NCI-H510A treated with DMSO at 0.1 percent for 48 hours (cell line): Measurements from ENCODE around the gene NOL4L.

Experiments used
- DNase-seq: peaks from one replicate; lab custom pipeline; 2025; lab: John Stamatoyannopoulos, UW

The NOL4L gene

DNA sequence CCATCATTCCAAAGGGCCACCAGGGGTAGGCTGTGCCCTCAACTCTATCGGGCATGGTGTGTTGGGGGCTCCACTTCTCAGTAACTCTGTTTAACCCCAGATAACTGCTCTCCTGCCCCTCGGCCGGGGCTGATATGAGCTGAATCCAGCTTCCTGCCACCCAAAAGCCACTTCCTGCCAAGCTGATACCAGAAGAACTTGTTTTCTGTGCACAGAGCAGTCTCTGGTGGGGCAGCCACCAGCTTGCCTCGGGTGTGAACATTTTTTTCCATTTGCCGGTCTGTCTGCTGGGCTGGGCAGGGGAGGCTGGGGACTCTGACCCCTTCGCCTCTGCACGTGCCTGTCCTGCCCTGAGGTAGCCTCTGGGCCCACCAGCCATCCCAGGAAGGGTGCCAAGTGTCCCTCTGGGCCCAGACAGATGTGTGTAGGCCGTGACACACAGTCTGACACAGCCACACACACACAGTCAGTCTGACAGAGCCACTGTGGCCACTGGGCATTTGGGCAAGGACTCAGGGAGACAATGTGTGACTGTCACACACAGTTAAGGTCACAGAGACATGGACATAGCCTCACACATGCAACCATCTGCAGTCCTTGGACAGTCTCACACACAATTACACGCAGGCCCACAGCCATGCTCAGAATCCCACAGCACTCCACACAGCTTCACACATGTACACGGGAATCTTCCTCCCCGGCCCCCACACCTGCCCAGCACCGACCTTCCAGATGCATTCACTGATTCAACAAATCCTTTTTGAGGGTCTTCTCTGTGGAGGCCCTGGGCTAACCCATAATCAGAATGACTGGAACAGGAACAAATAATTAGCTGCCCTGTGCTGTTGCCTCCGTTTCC, 45.1 kb downstream of the NOL4L start:
- no peak for DNase-seq

DNA sequence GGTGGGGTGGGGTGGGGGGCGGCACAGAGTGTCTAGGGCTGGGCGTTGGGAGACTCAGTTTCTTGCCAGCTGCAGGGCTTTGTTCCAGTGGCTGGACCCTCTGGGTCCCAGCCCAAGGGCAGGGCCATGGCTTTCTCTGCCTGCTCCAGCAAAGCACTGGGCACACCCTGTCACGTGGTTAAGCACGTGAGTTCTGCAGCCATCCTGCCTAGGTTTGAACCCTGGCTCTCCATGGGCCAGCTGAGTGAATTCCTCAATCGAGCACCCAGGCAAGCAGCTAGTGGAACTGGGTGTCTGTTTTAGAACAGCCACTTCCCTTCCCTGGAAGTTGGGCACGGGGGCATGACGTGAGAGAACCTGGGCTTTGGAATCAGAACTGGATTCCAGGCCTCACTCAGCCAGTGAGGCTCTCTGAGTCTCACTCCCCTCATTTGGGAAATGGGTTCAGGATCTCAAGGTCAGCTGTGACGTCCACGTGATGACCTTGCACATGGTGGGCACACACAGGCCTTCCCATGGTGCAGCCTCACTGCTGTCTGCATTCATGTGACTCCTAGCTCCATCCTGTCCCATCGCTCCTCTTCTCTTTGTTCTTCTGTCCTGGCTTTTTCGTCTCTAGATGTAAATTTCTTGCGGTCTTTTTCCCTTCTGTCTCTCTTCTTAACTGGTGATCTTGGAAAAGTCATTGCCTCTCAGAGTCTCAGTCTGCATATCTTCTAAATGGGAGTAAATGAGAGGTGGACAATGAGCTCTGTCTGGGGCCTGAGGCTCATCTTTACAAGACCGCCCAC, 45.9 kb downstream of the NOL4L start:
- no peak for DNase-seq

DNA sequence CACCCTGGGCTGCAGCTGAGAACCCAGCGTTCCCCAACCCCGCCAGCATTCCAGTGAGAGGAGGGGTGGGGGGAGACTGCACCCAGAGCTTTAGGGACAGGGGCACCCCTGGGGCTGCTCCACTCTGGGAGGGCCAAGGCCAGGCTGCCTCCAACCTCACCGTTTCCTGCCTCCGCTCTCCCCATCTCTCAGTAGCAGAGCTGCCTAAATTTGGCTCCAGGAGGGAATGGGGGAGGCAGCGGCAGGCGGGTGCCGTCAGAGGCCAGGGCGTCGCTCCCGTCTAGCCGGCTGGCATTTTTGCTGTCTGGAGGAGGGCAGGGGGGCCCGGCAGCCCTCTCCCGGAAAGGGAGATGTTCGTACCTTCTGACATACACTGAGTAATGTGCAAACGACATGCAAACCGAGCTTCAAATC, 46.6 kb downstream of the NOL4L start:
- DNase-seq, result no peak

DNA sequence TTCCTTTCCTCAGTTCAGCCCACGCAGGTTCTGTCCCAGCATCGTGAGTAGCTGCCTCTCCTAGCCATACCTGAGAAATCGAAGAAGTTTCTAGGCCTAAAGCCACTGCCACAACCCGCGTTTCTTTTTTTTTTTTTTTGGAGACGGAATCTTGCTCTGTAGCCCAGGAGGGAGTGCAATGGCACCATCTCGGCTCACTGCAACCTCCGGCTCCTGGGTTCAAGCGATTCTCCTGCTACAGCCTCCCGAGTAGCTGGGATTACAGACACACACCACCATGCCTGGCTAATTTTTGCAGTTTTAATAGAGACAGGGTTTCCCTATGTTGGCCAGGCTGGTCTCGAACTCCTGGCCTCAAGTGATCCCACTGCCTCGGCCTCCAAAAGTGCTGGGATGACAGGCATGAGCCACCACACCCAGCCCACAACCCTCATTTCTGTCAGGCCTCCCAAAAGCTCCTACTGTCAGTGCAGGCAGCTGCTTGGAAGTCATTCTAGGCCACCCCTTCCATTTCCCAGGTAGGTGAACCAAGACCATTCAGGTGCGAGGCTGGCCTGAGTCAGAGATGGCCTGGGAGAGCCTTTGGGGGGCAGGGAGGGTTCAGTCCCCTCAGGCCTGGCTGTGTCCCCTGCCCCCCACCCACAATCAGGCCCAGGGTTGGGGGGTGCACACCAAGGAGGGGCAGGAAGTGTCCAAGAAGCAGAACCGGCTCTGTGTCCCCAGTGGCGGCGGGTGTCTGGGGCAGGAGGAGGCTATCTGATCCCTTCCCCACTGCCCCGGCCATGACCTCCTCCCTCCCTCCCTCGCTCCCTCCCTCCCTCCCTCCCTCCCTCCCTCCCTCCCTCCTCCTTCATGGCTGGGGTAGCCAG, 47.2 kb downstream of the NOL4L start:
- peak; percentile 22 for DNase-seq

DNA sequence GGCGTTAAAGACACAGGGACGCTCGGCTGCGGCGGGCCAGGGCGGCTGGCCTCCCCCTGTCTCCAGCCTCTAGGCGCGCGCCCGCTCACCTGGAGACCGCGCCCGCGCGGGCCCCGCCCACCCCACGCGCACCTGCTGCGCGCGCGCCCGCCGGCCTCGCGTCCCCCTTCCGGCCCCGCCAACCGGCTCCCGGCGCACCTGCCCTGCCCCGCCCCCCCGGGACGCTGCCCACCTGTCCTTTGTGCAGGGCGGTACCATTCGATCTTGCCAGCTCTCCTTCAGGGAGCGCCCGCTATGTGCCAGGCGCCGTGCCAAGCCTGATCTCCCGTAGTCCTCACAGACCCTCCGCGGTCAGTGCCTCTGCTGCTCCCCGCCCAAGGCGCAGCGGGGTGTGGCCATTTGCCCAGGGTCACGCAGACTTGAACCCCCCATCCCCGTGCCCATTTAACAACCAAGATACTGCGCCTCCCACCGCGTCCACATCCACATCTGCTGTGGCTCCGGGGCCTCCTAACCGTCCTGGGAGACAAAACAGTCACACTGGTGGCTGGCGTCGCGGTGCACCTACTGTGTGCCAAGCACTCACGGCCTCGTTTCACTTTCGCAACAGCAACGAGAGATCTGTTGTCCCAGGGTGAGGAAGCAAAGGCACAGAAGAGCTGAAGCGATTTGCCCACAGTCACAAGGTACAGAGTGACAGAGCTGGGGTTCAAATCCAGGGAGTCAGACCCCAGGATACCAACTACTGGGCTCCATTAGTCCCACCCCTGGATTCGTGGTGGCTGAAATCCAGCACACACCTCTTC, 48.1 kb downstream of the NOL4L start:
- peak; percentile 91 for DNase-seq

DNA sequence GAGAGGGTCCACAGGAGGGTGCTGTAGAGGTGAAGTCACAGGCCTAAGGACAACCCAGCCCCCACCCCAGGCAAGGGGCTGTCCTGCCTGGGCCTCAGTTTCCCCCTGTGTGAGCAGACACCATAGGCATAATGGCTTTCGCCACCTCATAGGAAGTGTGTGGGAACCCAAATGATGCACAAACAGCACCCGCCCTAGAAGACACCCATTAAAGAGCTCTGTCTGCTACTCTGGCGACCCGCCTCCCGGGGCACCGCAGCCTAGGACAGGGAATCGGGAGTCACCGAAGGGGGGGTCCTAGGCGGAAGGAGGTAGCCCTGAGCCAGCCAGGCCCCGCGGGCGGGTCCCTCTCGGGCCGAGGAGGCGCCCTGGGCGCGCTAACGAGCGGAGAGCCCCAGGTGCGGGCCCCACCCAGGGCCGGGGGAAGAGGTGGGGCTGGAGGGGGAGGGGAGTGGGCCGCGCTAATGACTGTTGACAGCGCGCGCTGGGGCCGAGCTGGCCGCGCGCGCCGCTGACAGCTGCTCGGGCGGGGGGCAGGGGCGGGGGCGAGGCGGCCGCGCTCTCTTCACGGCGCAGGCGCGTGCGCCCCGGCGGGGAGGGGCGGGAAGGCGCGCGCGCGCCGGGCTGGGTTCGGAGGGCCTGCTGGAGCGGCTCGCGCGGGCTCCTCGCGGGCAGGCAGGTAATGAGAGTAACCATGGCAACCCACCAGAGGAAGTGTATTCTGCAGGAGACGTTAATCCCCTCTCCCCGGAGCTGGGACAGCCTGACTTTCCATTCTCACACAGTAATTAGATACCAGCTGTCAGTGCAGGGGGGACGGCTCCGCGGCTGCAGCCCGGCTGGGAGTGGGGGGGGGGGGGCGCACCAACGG, 48.9 kb downstream of the NOL4L start:
- DNase-seq, result peak; percentile 88

DNA sequence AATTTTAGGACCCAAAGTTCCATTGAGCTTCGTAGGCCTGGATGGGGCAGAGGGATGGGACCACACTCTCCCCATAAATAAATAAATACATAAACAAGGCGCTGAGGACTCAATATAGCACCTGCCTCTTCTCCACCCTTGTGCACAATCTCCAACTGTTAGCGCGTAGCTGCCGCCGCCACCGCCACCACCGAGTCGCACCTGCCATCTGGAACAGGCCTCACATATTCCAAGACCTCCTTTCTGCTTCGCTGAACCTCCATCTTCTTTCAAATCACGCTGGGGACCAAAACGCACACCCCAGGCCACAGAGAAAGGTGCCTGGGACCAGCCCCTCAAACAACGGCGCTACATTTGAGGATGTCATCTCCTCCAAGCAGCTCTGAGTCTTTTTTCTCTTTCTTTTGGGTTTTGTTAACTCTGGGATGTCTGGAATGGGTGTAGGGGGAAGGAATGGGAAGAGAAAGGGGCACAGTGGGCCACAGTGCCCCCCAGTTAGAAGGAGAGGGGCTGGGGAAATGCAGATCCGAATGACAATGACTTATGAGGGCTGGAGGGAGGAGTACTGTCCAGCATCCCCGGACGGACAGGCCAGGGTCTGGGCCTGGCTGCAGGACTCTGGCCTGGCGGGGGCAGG, 49.7 kb downstream of the NOL4L start:
- peak; percentile 71 for DNase-seq

DNA sequence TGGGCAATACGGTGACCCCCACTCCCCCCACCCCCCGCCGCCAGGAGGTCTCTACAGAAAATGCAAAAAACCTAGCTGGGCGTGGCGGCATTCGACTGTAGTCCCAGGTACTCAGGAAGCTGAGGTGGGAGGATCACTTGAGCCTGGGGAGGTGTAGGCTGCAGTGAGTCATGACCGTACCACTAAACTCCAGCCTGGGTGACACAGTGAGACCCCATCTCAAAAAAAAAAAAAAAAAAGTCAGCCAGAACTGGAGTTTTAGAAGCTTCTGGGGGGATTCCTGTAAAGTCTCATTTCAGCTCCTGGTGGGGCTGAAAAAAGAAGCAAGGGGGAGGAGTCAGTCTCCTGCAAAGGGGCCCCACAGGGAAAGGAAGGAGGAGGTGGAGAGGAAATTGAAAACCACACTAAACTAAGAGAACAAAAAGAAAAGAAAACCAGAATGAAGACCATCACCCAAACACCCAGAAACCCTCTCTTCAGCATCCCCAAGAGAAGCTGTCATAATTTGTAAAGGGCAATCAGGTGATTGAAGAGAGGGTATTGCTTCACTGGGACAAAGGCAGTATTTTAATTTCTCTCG, 50.4 kb downstream of the NOL4L start:
- DNase-seq, result peak; percentile 65

DNA sequence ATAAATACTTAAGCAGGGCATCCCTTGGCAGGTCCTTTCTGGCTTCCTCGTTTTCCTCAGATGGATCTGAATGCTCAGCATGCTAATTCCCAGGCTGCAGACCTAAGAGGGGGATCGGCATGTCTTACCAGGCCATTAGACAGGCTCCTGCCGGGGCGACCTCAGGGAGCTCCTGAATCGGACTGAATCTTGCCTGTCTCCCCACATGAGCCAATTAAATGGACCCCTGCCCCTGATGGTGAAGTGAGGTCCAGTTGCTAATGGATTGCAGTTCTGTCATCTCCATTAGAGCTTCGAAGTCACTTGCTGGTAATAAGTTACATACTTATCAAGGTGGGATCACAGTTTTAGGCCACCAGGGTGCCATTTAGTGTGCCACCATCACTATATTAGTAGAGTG, 51.4 kb downstream of the NOL4L start:
- no peak for DNase-seq

DNA sequence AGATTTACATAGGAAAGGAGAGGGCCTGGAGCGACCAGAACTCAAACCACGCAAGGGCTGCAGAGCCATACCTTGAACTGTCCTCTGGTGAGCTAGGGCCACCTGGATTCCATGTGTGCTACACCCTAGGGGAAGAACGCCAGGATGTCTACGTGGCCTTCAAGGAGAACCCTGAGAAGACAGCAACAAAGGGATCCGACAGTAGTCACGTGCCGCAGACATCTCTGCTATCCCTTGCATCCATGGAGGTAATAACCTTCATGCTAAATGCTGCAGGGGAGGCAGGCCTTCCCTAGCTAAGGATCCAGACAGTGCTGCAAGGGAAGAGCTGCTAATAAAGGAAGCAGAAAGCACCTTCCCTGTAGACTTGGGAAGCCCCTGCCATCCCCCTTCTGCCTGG, 52.9 kb downstream of the NOL4L start:
- DNase-seq, result no peak

DNA sequence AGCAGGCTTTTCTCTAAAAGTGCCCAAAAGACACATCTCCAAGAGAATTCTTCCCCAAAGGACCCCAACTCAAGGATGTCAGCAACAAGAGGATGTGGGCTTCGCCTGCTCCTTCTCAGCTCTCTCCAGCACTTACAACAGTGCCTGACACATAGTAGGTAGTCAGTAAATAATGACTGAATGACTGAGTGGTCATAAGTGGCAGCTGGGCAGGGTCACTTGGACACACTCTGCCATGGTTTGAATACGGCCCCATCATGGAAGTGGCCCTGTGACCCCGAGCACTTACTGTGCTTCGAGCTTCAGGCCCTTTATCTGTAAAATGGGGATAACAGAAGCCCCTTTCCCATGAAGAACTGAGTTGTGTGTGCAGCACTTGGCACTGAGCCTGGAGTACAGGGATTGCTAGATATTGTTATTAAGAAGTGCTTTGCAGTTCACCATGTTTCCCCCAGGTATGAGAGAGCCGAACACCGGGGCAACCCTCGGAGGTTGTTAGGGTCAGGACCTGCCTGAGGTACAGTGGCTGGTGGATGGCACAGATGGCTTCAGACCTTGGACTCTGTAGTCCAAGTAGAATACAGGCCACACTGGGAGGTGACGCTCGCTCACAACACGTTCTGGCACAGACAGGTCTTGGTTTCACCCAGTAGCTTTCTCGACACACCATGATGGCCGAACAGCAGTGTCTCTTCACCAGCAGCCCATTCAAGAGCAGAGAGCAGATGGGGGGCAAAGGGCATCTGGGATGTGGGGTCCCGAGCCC, 56.0 kb downstream of the NOL4L start:
- no peak for DNase-seq

DNA sequence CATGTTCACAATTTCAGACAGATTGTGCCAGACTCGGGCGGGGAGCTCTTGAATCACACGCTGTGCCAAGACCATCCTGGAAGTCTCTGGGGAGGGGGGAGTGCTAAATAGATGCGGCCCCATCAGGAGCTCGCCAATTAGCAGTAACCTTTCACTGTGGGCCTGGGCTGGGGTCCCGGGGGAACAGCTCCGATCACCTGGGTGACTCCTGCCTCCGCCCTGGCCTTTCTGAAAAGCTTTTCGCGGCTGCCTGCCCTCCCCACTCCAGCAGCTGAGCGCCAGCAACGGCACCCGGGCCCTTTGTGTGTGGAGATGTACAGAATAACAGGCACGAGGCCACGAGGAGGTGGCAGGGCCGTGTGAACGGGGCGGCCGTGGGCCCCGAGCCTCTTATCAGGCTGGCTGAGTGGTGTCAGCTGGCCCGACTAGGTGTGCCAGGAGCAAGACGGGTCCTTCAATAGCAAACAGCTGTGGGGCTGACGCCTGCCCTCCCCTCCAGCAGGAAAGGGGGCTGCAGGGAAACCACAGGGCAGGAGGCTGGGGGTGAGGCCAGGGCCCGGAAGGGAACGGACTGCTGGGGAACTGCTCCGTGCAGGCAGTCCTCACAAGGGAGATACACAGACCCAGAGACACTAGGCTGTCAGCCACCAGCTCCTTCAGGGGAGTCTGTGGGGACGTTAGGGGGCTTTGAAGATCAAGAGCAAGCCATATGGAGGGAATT, 56.8 kb downstream of the NOL4L start:
- peak; percentile 31 for DNase-seq

DNA sequence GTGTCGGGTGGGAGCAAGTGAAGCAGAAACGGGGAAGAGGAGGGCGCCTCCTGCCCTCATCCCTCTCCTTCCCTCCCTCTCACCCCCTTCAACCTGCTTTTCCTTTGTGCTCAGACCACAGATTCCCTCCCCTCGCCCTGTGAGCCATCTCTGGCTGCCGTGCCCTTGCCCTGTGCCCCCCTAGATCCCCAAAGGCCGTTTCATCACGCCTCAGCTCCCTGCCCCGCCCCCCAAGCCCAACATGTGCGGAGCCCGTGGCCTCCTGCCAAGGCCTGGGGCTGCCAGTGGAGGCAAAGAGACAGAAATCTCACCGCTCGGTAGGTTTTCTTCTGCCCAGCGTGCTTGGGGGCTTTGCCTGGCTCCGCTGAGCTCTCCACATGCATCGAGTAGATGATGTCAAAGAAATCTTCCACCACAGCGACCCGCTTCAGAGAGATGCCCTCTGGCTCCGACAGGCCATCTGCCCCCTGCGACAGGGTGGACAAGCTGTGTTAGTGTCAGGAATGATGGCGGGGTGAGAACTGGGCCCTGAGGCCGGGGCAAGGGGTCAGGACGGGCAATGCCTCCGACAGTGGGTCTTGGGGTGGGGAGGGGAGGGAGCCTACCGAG, 57.6 kb downstream of the NOL4L start:
- no peak for DNase-seq

DNA sequence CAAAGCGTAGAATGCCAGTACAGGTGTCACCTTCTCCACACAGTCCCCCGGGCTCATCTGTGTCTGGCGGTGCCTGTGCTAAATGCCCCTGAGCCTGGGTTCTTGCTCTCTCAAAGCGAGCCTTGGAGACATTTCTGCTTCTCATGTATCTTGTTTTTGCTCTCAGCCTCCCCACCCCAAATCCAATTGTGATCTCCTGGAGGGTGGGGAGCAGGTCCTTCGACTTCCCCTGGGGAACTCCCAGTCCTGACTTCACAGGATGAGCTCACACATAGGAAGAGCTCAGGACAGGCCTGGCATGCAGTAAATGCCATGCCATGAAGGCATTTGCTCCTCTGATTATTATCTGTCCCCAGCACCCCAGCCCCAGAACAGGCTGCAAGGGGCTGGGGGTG, 58.1 kb downstream of the NOL4L start:
- DNase-seq, result no peak

DNA sequence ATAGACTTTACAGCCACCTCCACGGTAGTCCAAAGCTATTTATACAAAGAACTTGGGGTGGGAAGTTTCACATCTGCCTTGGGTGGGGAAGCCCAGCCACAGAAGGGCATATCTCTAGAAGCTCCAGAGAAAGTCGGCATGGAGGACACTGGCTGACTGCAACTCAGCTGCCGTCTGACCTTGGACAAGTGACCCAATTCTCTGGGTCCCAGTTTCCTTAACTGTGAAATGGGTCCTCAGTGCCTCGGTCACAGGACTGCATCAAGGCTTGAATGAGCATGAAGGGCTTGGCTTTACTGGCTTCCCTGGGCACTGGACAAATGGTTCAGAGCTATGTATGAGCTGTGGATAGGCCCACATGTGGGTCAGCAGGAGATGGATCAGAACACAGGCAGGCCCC, 58.6 kb downstream of the NOL4L start:
- no peak for DNase-seq

DNA sequence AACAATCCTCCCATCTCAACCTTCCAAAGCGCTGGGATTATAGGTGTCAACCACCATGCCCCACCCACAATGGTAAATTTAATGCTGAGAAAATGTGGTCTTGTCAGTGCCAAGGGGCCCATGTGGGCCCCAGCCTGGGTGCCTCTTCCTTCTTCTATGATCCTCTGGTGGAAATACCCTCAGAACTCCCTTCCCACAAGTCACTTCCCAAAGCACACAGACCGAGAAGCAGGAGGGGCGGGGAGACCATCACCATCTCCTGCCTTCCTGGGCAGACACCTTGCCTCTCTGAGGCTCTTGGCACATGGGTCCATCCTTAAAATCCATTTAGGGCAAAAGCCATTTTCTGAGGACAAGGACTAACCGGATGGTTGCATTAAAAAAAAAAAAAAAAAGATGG, 59.0 kb downstream of the NOL4L start:
- DNase-seq, result no peak

DNA sequence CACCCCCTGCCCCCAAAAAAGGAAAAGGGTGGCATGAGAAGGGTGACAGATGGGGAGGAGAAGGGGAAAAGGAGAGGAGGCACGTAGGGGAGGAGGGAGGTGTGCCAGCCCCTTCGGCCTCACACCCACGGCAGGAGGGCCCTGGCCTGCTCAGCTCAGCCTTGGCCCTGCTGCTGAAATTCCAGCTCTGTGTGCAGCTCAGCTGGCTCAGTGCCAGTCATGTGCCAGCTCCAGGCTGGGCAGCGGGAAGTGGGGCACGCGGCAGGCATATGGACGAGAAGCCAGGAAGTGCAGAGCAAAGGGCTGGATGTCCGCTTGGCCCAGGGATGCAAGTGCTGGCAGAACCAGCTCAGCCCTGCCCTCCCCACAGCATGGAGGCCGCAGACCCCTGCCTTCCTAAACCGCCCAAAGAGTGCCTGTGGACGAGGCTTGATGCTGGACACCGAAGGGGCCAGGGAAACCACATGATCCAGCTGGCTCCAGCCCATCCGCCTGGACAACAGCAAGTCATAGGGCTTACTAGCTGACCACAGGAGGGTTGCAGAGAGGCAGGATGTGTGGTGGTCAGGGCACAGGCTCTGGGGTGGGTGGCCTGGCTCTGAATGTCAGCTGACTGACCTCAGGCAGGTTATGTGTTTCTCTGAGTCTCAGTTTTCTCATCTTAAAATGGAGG, 60.2 kb downstream of the NOL4L start:
- DNase-seq, result peak; percentile 38
